WTC11 (cell line): ENCODE results near the gene PKHD1. TPM values are rescaled to one million over a fixed set of nuclear protein-coding genes. Genes with fewer than 3 reads are reported as not detected.

ENCODE experiments used
- ATAC-seq: fragments of 200-7000 bp; cut with Tn5 transposase; 2 replicates; pipeline ENCODE4 v1.10.0; 2021; ENCODE audit warnings: mild to moderate bottlenecking, moderate library complexity
- CTCF ChIA-PET: fragments of 300-600 bp; sonication (Branson Sonifier 250); formaldehyde crosslinking; loops from one replicate; lab custom pipeline; 2021; ENCODE audit warnings: antibody characterized with exemption; lab: Charles Lee
- POLR2A ChIA-PET: fragments of 350-600 bp; sonication (Branson Sonifier 250); formaldehyde crosslinking; loops from one replicate; lab custom pipeline; 2021; ENCODE audit warnings: antibody characterized with exemption; lab: Charles Lee
- DNase-seq: peaks from one replicate; pipeline ENCODE4 v3.0.0; 2021; ENCODE audit warnings: low spot score
- H3K27ac Mint-ChIP-seq: 2 replicates; pipeline ENCODE4 v1.8.0; 2021; ENCODE audit warnings: mixed read lengths
- H3K27me3 Mint-ChIP-seq: 2 replicates; pipeline ENCODE4 v1.8.0; 2021; ENCODE audit warnings: low read depth, mild to moderate bottlenecking, moderate library complexity, mixed read lengths
- H3K36me3 Mint-ChIP-seq: 2 replicates; pipeline ENCODE4 v1.8.0; 2021; ENCODE audit warnings: mixed read lengths
- H3K4me1 Mint-ChIP-seq: 2 replicates; pipeline ENCODE4 v1.8.0; 2022; ENCODE audit warnings: mixed read lengths
- H3K4me3 Mint-ChIP-seq: 2 replicates; pipeline ENCODE4 v1.8.0; 2021; ENCODE audit warnings: mild to moderate bottlenecking, moderate library complexity, mixed read lengths
- H3K9me3 Mint-ChIP-seq: 2 replicates; pipeline ENCODE4 v1.8.0; 2021; ENCODE audit warnings: mixed read lengths
- ARID4B ChIP-seq: sonication (generic); formaldehyde crosslinking; IDR thresholded peaks from 2 replicates; pipeline ENCODE4 v1.8.0; 2023; ENCODE audit warnings: missing genetic modification reagents, mild to moderate bottlenecking, borderline replicate concordance
- ATF3 ChIP-seq: sonication (generic); formaldehyde crosslinking; conservative IDR thresholded peaks from 2 replicates; pipeline ENCODE4 v1.8.1; 2022; ENCODE audit warnings: mild to moderate bottlenecking, missing genetic modification reagents
- E2F5 ChIP-seq: sonication (generic); formaldehyde crosslinking; IDR thresholded peaks from 2 replicates; pipeline ENCODE4 v1.8.1; 2022; ENCODE audit warnings: mild to moderate bottlenecking, moderate library complexity, missing genetic modification reagents
- FOXP1 ChIP-seq: sonication (generic); formaldehyde crosslinking; IDR thresholded peaks from 2 replicates; pipeline ENCODE4 v1.8.0; 2022; ENCODE audit warnings: missing genetic modification reagents, mild to moderate bottlenecking, moderate library complexity, borderline replicate concordance
- GABPB1 ChIP-seq: sonication (generic); formaldehyde crosslinking; IDR thresholded peaks from 2 replicates; pipeline ENCODE4 v1.8.1; 2023; ENCODE audit warnings: mild to moderate bottlenecking, missing genetic modification reagents
- HMGA2 ChIP-seq: fragments of 250-450 bp; sonication (Bioruptor Pico); IDR thresholded peaks from 2 replicates; pipeline ENCODE4 v1.4.0; 2021; ENCODE audit warnings: mild to moderate bottlenecking, moderate library complexity
- JAZF1 ChIP-seq: fragments of 250-450 bp; sonication (Bioruptor Pico); IDR thresholded peaks from 2 replicates; pipeline ENCODE4 v1.9.0; 2021; ENCODE audit warnings: moderate library complexity, mild to moderate bottlenecking, inconsistent platforms
- MLX ChIP-seq: sonication (generic); formaldehyde crosslinking; IDR thresholded peaks from 2 replicates; pipeline ENCODE4 v1.8.1; 2023; ENCODE audit warnings: mild to moderate bottlenecking, missing genetic modification reagents, moderate library complexity
- NFATC4 ChIP-seq: fragments of 250-450 bp; sonication (Bioruptor Pico); IDR thresholded peaks from 2 replicates; pipeline ENCODE4 v1.9.0; 2021; ENCODE audit warnings: mild to moderate bottlenecking
- NFYB ChIP-seq: sonication (generic); formaldehyde crosslinking; conservative IDR thresholded peaks from 2 replicates; pipeline ENCODE4 v1.8.0; 2022; ENCODE audit warnings: low read depth, missing genetic modification reagents
- NR2C2 ChIP-seq: sonication (generic); formaldehyde crosslinking; IDR thresholded peaks from 2 replicates; pipeline ENCODE4 v1.8.0; 2022; ENCODE audit warnings: mild to moderate bottlenecking, missing genetic modification reagents
- PRDM15 ChIP-seq: sonication (generic); formaldehyde crosslinking; IDR thresholded peaks from 2 replicates; pipeline ENCODE4 v1.8.0; 2022; ENCODE audit warnings: missing genetic modification reagents
- PREB ChIP-seq: sonication (generic); formaldehyde crosslinking; IDR thresholded peaks from 2 replicates; pipeline ENCODE4 v1.8.1; 2022; ENCODE audit warnings: mild to moderate bottlenecking, missing genetic modification reagents, moderate library complexity, borderline replicate concordance
- SMAD4 ChIP-seq: sonication (generic); formaldehyde crosslinking; IDR thresholded peaks from 2 replicates; pipeline ENCODE4 v1.8.0; 2022; ENCODE audit warnings: mild to moderate bottlenecking, missing genetic modification reagents
- SP1 ChIP-seq: sonication (generic); formaldehyde crosslinking; conservative IDR thresholded peaks from 2 replicates; pipeline ENCODE4 v1.8.1; 2022; ENCODE audit warnings: missing genetic modification reagents
- USF1 ChIP-seq: sonication (generic); formaldehyde crosslinking; IDR thresholded peaks from 2 replicates; pipeline ENCODE4 v1.8.0; 2022; ENCODE audit warnings: mild to moderate bottlenecking, missing genetic modification reagents
- ZNF512 ChIP-seq: sonication (generic); formaldehyde crosslinking; IDR thresholded peaks from 2 replicates; pipeline ENCODE4 v1.8.1; 2022; ENCODE audit warnings: missing genetic modification reagents, borderline replicate concordance
- total RNA-seq: library from RNA; stranded (reverse); gene quantifications from 3 replicates; pipeline ENCODE4 v1.2.3, GENCODE V29; 2021

Gene PKHD1
- total RNA-seq, 1 experiment from 2014 or later = 0.15 TPM

- ATAC-seq (no peak), DNase-seq (no peak)
Measured at GRCh38 chr6:51570168-51570921, 517.1 kb downstream of the PKHD1 start.

GRCh38 chr6:51569594-51569993 is 517.8 kb downstream of the PKHD1 start:
- ChIA-PET CTCF (interaction anchor here (0.6 to 2.7 kb wide), 12 partner anchors 9 to 480 kb away, joined by 3 to 11 read pairs (median 5); no protein-coding TSS in a partner anchor), POLR2A (no interaction called here)
- H3K27ac Mint-ChIP-seq = no peak overlapping the region
- peaks cover 7% of the 10 kb centered on the region for H3K9me3 Mint-ChIP-seq
- no peaks in the 10 kb centered on the region for H3K36me3 Mint-ChIP-seq
- ATAC-seq (peak; percentile 99), DNase-seq (no peak)
- H3K27me3 Mint-ChIP-seq = no peaks in the 10 kb centered on the region
- peaks cover 10% of the 10 kb centered on the region for H3K4me1 Mint-ChIP-seq
- H3K4me3 Mint-ChIP-seq = no peak overlapping the region
- TF ChIP-seq ZNF512 (CRISPR knock-in tag) (no peak), NR2C2 (CRISPR knock-in tag) (no peak), GABPB1 (CRISPR knock-in tag) (no peak), ATF3 (CRISPR knock-in tag) (no peak), PRDM15 (no peak), NFYB (CRISPR knock-in tag) (no peak), MLX (CRISPR knock-in tag) (no peak), NFATC4 (no peak), E2F5 (CRISPR knock-in tag) (no peak), HMGA2 (CRISPR knock-in tag) (no peak), SP1 (CRISPR knock-in tag) (no peak), ARID4B (CRISPR knock-in tag) (no peak), USF1 (no peak), PREB (no peak)

More at GRCh38 chr6:51570168-51570921, 517.1 kb downstream of the PKHD1 start:
- ChIA-PET CTCF (interaction anchor here (1.0 to 2.7 kb wide), 9 partner anchors 10 to 480 kb away, joined by 3 to 11 read pairs (median 6); no protein-coding TSS in a partner anchor), POLR2A (no interaction called here)
- Mint-ChIP-seq H3K4me1 (peaks cover 10% of the 10 kb centered on the region), H3K9me3 (peaks cover 7% of the 10 kb centered on the region), H3K36me3 (no peaks in the 10 kb centered on the region), H3K4me3 (no peak overlapping the region), H3K27ac (no peak overlapping the region), H3K27me3 (no peaks in the 10 kb centered on the region)
- no peak for TF ChIP-seq SMAD4
- TF ChIP-seq FOXP1 (CRISPR knock-in tag) = no peak
- TF ChIP-seq SP1 (CRISPR knock-in tag) = no peak
- no peak for TF ChIP-seq JAZF1 (CRISPR knock-in tag)
